ENCODE data around the gene SHROOM3. TPM values are rescaled to one million over a fixed set of nuclear protein-coding genes. Genes with fewer than 3 reads are reported as not detected.

The SHROOM3 gene
- total RNA-seq, 1 donor from 2014 or later, result 25.0 TPM

Small RNA genes within 50 kb of the gene (microRNA-seq; reads per million reads assigned to microRNA genes)
- gene MIR4450, result not detected
- gene MIR548AH, result 1.8 reads per million

Other genes with a start within 250 kb of the SHROOM3 start
- 114 TPM for gene SCARB2, start 221.4 kb upstream of the SHROOM3 start, total RNA-seq
- 2.9 TPM for gene FAM47E, start 183.5 kb upstream of the SHROOM3 start, total RNA-seq
- 37.6 TPM for gene STBD1, start 128.5 kb upstream of the SHROOM3 start, total RNA-seq
- 0.81 TPM for gene CCDC158, start 14.1 kb upstream of the SHROOM3 start, total RNA-seq